Measurements from ENCODE around the gene ZNF511. TPM values are rescaled to one million over a fixed set of nuclear protein-coding genes. Genes with fewer than 3 reads are reported as not detected.

Gene ZNF511
- total and polyA plus RNA-seq, 4 donors: 13.7 to 31.8 (median 24.2) TPM

DNA sequence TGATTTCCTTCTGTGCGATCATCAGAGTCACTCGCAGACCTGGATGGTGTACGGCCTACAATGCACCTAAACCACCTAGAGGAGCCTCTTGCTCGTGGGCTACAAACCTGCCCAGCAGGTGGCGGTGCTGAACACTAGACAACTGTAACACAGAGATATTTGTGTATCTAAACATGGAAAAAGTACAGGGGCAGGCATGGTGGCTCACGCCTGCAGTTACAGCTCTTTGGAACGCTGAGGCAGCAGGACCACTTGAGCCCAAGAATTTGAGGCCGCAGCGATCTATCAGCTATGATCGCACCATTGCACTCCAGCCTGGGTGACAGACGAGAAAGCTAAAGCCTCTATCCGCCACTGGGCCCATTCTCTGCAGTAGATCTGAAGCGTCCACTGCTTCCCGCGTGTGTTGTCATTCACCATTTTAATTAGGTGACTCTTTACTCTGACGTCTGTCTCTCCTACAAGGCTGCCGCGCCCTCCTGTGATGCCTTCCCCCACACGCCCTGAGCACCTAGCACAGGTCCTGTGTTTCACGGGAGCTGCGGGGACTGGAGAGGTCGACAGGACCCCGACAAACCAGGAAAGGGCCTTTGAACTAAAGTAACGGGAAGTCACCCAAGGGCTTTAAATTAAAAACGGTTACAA lies 816 bp upstream of the ZNF511 start:
- TF ChIP-seq, protein P1, sequence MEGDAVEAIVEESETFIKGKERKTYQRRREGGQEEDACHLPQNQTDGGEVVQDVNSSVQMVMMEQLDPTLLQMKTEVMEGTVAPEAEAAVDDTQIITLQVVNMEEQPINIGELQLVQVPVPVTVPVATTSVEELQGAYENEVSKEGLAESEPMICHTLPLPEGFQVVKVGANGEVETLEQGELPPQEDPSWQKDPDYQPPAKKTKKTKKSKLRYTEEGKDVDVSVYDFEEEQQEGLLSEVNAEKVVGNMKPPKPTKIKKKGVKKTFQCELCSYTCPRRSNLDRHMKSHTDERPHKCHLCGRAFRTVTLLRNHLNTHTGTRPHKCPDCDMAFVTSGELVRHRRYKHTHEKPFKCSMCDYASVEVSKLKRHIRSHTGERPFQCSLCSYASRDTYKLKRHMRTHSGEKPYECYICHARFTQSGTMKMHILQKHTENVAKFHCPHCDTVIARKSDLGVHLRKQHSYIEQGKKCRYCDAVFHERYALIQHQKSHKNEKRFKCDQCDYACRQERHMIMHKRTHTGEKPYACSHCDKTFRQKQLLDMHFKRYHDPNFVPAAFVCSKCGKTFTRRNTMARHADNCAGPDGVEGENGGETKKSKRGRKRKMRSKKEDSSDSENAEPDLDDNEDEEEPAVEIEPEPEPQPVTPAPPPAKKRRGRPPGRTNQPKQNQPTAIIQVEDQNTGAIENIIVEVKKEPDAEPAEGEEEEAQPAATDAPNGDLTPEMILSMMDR (IDR thresholded peaks at IDR 0.05; ENCODE audit: low read depth, low read length, missing input control): peak; percentile 69
- TF ChIP-seq NR2F2 (IDR thresholded peaks at IDR 0.05) (no peak), SP1 (IDR thresholded peaks at IDR 0.05) (no peak), EGR1 (IDR thresholded peaks at IDR 0.05; ENCODE audit: low read depth in 2 of 2) (no peak), HNF4G (IDR thresholded peaks at IDR 0.05) (no peak), HNF4A (conservative IDR thresholded peaks at IDR 0.05) (peak; percentile 6 to 7), TAF1 (conservative IDR thresholded peaks at IDR 0.05) (no peak), FOXA2 (IDR thresholded peaks at IDR 0.05) (no peak), RAD21 (IDR thresholded peaks at IDR 0.05) (peak; percentile 68 to 77), GABPA (IDR thresholded peaks at IDR 0.05 in 1 of 2, conservative IDR thresholded peaks at IDR 0.05 in 1 of 2) (peak in 1 of 2 donors; percentile 46), YY1 (IDR thresholded peaks at IDR 0.05) (peak; percentile 73), RXRA (IDR thresholded peaks at IDR 0.05) (no peak), FOXA1 (IDR thresholded peaks at IDR 0.05) (no peak)
- TF ChIP-seq, protein P2, sequence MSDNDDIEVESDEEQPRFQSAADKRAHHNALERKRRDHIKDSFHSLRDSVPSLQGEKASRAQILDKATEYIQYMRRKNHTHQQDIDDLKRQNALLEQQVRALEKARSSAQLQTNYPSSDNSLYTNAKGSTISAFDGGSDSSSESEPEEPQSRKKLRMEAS (IDR thresholded peaks at IDR 0.05): no peak
- TF ChIP-seq, protein P3, sequence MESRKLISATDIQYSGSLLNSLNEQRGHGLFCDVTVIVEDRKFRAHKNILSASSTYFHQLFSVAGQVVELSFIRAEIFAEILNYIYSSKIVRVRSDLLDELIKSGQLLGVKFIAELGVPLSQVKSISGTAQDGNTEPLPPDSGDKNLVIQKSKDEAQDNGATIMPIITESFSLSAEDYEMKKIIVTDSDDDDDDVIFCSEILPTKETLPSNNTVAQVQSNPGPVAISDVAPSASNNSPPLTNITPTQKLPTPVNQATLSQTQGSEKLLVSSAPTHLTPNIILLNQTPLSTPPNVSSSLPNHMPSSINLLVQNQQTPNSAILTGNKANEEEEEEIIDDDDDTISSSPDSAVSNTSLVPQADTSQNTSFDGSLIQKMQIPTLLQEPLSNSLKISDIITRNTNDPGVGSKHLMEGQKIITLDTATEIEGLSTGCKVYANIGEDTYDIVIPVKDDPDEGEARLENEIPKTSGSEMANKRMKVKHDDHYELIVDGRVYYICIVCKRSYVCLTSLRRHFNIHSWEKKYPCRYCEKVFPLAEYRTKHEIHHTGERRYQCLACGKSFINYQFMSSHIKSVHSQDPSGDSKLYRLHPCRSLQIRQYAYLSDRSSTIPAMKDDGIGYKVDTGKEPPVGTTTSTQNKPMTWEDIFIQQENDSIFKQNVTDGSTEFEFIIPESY (IDR thresholded peaks at IDR 0.05): no peak
- TF ChIP-seq, protein P4, sequence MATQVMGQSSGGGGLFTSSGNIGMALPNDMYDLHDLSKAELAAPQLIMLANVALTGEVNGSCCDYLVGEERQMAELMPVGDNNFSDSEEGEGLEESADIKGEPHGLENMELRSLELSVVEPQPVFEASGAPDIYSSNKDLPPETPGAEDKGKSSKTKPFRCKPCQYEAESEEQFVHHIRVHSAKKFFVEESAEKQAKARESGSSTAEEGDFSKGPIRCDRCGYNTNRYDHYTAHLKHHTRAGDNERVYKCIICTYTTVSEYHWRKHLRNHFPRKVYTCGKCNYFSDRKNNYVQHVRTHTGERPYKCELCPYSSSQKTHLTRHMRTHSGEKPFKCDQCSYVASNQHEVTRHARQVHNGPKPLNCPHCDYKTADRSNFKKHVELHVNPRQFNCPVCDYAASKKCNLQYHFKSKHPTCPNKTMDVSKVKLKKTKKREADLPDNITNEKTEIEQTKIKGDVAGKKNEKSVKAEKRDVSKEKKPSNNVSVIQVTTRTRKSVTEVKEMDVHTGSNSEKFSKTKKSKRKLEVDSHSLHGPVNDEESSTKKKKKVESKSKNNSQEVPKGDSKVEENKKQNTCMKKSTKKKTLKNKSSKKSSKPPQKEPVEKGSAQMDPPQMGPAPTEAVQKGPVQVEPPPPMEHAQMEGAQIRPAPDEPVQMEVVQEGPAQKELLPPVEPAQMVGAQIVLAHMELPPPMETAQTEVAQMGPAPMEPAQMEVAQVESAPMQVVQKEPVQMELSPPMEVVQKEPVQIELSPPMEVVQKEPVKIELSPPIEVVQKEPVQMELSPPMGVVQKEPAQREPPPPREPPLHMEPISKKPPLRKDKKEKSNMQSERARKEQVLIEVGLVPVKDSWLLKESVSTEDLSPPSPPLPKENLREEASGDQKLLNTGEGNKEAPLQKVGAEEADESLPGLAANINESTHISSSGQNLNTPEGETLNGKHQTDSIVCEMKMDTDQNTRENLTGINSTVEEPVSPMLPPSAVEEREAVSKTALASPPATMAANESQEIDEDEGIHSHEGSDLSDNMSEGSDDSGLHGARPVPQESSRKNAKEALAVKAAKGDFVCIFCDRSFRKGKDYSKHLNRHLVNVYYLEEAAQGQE (IDR thresholded peaks at IDR 0.05): no peak
- TF ChIP-seq, protein P5, sequence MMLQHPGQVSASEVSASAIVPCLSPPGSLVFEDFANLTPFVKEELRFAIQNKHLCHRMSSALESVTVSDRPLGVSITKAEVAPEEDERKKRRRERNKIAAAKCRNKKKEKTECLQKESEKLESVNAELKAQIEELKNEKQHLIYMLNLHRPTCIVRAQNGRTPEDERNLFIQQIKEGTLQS (IDR thresholded peaks at IDR 0.05): no peak
- H3K27ac ChIP-seq (ENCODE audit: low read depth in 1 of 2, low read length in 2 of 2): peak overlapping the region; percentile 91 to 98
- no peaks in the 10 kb centered on the region for H3K27me3 ChIP-seq (ENCODE audit: control insufficient read depth in 4 of 4, insufficient read depth in 4 of 4, low read length in 3 of 4)
- H3K9me3 ChIP-seq (ENCODE audit: control insufficient read depth in 4 of 4, low read length in 3 of 4): no peaks in the 10 kb centered on the region
- peak; percentile 88 for DNase-seq (ENCODE audit: low spot score)
- WGBS: 3% methylated on average over 25 of the region's 25 CpGs
- peak overlapping the region; percentile 26 to 95 for H3K9ac ChIP-seq (ENCODE audit: low read depth in 1 of 2, low read length in 2 of 2)
- peak overlapping the region; percentile 85 to 94 (median 88) for H3K4me3 ChIP-seq (ENCODE audit: low read depth in 1 of 3, low read length in 3 of 3)
- peaks cover 2 to 39% (median 30%) of the 10 kb centered on the region in 4 donors for H3K4me1 ChIP-seq (ENCODE audit: control insufficient read depth in 4 of 4, insufficient read depth in 4 of 4, low read length in 3 of 4)
- peaks cover 0 to 19% (median 9%) of the 10 kb centered on the region in 4 donors for H3K36me3 ChIP-seq (ENCODE audit: control insufficient read depth in 4 of 4, insufficient read depth in 3 of 4, low read depth in 1 of 4, low read length in 3 of 4)
